Stimulated activated CD8-positive, alpha-beta memory T cell treated with anti-CD3 and anti-CD28 coated beads, Interleukin-7, amount 100 ng/mL, for 48 hours (primary cell): ENCODE data around the gene CDT1.
"Not testable (repeated sequence)": the region's sequence is repeated elsewhere in the genome, so short reads cannot be mapped to it uniquely, and the experiment has no call there.

ENCODE experiments used
- DNase-seq, 2 donors: peaks; one replicate each; pipeline ENCODE4 v3.0.0-alpha.2; 2020; ENCODE audit warnings: low read depth in 1 of 2; ENCODE audit errors: extremely low read depth in 1 of 2

The CDT1 gene

DNA sequence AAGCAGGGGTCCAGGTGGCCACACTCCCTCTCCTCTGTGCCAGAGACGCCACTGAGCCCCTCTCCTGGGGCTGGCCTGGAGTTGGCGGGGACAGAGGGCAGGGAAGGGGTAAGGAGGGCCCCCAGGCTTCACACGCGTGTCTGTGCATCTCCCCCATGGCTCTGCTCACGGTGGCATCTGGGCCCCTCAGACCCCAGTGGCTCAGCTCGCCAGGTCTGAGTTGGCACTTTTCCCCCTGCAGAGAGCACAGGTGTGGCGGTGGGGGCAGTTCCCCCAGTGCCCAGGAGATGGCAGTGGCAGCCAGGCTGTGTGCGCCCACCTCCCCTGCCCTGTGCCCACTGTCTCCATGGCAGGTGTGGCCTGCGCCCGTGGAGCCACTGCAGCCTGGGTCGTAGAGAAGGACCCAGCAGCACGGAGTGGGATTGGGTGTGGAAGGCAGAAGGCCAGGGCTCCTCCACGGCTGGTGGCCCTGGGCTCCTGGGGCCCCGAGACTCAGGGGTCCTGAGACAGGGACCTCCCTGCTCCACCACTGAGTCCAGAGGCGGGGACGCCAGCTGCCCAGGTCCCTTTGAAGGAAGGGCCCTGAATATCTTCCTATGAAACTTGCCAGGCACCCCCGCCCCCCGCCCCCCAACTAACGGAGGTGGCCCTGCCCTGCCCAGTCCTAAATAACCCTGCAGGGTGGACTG lies 12.5 kb downstream of the CDT1 start:
- no peak for DNase-seq

- DNase-seq: no peak
These were observed 13.3 kb downstream of the CDT1 start for GRCh38 chr16:88816736-88817535.

GRCh38 chr16:88817785-88818574 lies 14.4 kb downstream of the CDT1 start:
- DNase-seq: no peak

- no peak for DNase-seq
These were observed 14.9 kb downstream of the CDT1 start for GRCh38 chr16:88818575-88818874.

- DNase-seq: no peak
These were observed 15.5 kb downstream of the CDT1 start for GRCh38 chr16:88819126-88819525.

- no peak for DNase-seq
These were observed 16.9 kb downstream of the CDT1 start for GRCh38 chr16:88820385-88821025.

GRCh38 chr16:88821168-88821850 lies 17.7 kb downstream of the CDT1 start:
- no peak for DNase-seq

DNA sequence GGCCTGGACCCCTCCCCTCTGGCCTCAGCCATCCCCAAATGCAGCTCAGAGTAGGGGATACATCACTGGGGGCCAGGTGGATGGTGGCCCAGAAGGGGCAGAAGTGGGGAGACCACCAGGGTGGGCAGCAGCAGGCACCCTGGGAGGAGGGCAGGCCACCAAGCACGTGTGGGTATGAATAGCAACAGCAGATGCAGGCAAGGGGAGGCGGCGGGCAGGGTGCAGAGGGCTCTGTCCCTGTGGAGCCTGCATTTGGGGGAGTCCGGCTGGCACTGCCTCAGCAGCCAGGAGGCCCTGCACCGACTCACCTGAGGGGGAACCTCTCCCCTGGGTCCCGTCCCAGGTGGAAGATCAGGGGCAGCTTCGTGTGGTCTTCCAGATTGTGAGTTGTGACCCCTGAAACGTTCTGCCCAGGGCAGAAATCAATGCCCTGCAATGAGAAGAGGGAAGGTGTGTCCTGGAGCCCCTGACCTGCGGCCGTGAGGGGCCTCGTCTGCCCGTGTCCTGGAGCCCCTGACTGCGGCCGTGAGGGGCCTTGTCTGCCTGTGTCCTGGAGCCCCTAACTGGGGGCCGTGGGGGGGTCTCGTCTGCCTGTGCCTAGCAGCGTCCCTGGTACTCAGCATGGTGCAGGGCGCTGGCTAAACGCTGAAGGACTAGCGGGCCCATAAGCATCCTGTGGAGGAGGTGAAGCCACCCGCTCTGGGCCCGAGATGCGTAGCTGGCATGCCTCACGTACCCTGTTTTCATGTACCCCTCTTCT lies 18.9 kb downstream of the CDT1 start:
- no peak for DNase-seq

- DNase-seq: not testable (repeated sequence)
These were observed 20.1 kb downstream of the CDT1 start for GRCh38 chr16:88823646-88824045.

DNA sequence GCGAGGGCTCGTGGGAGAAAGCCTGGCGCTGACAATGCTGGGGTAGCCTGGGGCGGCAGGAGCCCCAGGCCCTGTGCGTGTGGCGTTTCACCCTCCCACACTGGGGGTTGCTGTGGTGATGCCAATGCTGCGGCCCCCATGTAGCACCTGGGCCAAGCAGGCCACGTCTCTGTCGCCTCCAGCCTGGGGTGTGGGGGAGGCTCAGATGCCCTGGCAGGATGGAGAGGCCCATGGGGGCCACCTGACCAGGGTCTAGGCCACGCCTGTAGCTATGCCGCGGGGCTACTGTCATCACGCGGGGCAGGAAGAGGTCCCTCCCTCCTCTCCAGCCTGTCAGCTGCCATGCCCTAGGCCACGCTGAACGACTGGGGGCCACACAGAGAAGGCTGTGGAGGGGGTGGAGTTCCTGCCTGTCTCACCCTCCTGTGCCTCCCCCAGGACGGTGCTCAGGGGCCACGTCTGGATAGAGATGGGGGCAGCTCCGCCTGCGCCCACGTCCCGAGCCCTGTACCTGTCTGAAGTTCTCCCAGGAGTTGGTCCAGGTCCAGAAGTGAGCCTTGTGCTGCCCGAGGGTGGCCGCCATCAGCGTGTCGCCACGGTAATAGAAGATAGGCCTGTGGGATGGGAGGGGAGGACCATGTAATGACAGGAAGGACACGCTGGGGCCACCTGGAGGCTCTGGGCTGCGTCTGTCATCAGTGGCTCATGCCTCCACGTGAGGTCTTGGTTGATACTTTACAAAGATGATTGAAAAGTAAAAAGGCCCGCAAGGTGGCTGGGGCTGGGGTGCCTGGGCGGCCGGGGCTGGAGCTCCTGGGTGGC lies 20.9 kb downstream of the CDT1 start:
- no peak for DNase-seq

GRCh38 chr16:88825146-88825545 lies 21.6 kb downstream of the CDT1 start:
- DNase-seq: no peak

DNA sequence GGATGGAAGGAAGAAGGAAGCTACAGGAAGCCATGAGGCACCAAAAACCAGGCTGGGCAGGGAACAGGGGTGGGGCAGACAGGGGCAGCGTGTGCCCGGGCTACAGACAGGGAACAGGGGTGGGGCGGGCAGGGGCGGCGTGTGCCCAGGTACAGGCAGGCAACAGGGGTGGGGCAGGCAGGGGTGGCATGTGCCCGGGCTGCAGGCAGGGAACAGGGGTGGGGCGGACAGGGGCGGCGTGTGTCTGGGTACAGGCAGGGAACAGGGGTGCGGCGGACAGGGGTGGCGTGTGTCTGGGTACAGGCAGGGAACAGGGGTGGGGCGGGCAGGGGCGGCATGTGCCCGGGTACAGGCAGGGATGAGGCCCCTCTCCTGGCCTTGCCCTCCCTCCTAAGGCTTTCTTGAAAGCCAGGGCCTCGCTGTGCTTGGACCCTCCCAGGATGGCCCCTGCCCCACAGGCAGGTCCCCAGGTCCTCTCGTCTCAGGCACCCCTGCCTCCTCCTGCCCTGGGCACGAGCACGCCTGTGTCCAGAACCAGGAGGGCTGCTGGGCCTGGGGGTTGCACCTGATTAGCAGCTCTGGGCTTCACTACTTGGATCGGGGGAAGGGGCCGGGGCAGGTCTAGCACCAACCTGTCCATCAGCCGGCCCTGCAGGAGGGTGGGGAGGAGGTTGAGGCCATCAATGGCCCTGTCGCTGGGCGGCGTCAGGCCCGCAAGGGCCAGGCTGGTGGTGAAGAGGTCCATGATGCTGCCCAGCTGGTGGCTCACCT lies 22.7 kb downstream of the CDT1 start:
- DNase-seq: no peak

DNA sequence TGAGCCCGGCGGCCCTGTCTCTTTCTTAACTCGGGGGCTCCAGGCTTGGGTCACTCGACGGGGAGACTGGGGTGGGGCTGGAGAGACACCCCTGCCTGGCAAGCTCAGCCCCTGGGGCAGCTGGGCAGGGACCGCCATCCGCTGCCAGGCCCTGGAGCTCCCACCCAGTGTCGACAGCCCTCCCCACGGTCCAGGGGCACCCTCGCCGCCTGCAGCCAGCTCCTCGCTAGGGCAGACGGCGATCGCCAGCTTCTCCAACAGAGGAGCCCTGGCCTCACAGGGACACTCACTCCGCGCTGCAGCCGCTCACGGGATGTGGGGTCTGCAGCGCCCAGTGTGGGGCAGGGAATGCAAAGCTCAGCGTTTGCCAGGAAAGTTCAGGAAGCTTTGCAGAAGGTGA lies 24.1 kb downstream of the CDT1 start:
- DNase-seq: no peak

DNA sequence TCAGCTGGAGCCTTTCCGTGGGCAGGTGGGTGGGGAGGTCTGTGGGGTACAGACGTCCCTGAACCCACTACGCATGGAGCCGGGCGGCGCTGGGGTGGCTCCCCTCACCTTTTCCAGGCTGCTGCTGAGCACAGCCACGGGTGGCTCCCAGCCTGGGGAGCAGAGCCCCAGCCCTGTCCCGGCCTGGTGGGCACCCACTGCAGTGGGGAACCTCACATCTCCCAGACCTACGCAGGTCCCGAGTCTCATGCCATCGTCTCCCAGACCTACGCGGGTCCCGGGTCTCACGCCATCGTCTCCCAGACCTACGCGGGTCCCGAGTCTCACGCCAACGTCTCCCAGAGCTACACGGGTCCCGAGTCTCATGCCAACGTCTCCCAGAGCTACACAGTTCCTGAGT lies 25.1 kb downstream of the CDT1 start:
- no peak for DNase-seq

DNA sequence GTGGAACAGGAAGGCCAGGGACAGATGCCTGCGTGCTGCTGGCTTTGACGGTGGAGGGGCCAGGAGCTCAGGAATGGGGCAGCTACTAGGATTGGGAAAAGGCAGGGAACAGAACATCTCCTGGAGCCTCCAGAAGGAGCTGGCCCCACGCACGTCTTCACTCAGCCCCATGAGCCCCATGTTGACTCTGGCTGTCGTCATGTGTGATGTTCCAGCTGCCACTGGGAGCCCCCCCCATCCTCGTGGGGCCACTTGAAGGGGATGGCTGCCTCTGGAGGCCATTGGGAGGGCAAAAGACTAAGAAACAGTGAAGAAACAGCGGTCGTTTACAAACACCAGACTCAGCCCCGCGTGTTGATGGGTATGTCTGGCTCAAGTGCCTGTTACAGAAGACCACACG lies 26.7 kb downstream of the CDT1 start:
- DNase-seq: no peak

DNA sequence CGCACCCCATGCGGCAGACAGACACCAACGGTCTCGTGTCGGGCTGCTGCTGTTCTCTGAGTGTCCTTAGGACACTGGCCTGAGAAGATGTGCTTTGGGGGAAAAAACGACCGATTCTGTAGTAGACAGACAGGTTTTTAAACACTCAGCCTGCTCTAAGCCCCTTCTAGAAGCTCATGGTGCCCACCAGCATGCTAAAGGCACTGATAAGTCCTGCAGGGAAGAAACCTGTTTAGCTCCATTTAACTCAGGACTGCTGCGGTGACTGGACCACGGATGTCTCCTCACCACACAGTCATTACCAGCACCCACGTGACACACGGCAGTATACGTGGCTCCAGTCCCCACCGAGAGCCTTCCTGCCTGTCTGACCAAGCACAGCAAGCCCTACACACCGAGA lies 27.2 kb downstream of the CDT1 start:
- no peak for DNase-seq

- no peak for DNase-seq
These were observed 28.2 kb downstream of the CDT1 start for GRCh38 chr16:88831838-88832237.

DNA sequence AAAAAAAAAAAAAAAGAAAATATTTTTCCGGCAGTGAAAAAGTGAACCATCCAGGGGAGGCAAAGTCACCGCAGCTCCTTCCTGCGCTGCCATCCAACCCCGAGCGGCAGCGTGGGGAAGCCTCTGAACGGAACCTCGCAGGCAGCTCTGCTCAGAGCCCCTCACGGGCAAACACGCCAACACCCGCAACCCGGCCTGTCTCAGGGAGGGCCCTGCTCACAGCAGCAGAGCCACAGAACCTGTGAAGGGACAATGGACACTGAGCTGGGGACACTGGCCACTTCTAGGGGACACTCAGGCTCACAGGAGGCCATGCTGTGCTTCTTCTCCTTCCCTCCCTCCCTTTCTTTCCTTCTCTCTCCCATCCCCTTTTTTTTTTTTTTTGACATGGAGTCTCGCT lies 29.5 kb downstream of the CDT1 start:
- no peak for DNase-seq

GRCh38 chr16:88834670-88835069 lies 31.1 kb downstream of the CDT1 start:
- no peak for DNase-seq
